ENCODE results near the gene DYNLT2. TPM values are rescaled to one million over a fixed set of nuclear protein-coding genes. Genes with fewer than 3 reads are reported as not detected.
A peak's percentile ranks its signal among the peaks of the same experiment; 100 is the strongest.

The DYNLT2 gene
- total and polyA plus RNA-seq, 2 experiments from 2014 or later: 0.51 to 1.5 TPM

- Histone ChIP-seq H3K27me3 (replicated peaks; ENCODE audit: insufficient read depth) (no peaks in the 10 kb centered on the region), H2AFZ (no peak overlapping the region), H3K9ac (no peak overlapping the region), H3K4me1 (ENCODE audit: insufficient read depth) (no peaks in the 10 kb centered on the region; the same call in 1 of the 2 replicates), H3K9me3 (ENCODE audit: low read depth) (no peaks in the 10 kb centered on the region), H3K27ac (no peak overlapping the region), H3F3A (ENCODE audit: insufficient read depth) (0 out of 2 replicates have a peak, but pooled peaks cover 8% of the 10 kb centered on the region), H3K4me2 (ENCODE audit: unreplicated experiment) (no peak overlapping the region), H3K4me3 (no peak overlapping the region), H3K79me2 (ENCODE audit: insufficient read depth) (no peaks in the 10 kb centered on the region), H3K36me3 (ENCODE audit: low read depth) (no peaks in the 10 kb centered on the region), H3K9me2 (ENCODE audit: insufficient read depth) (no peaks in the 10 kb centered on the region), H4K20me1 (ENCODE audit: insufficient read depth) (no peaks in the 10 kb centered on the region)
- TF ChIP-seq EZH2phosphoT487 (IDR thresholded peaks at IDR 0.05; ENCODE audit: insufficient read depth, low read depth): no peak
- no peak for TF ChIP-seq EZH2 (IDR thresholded peaks at IDR 0.05; ENCODE audit: insufficient read depth, poor library complexity, severe bottlenecking)
- WGBS, 2 experiments (ENCODE audit: low coverage in 1 of 2, low lambda C conversion rate in 2 of 2, missing lambda C conversion rate in 2 of 2): 76 to 77% methylated on average over 10 of the region's 10 CpGs
- in situ Hi-C loops (cut with MboI): loop anchor here (10.0 kb wide), 1 partner anchor 731 kb away; no protein-coding TSS in a partner anchor
- DNase-seq: no peak
These were observed 42.0 kb upstream of the DYNLT2 start for GRCh38 chr6:169793408-169793807.

- Histone ChIP-seq H3K36me3 (ENCODE audit: low read depth) (no peaks in the 10 kb centered on the region), H3F3A (ENCODE audit: insufficient read depth) (0 out of 2 replicates have a peak, but pooled peaks cover 8% of the 10 kb centered on the region), H3K9me2 (ENCODE audit: insufficient read depth) (no peaks in the 10 kb centered on the region), H3K9me3 (ENCODE audit: low read depth) (no peaks in the 10 kb centered on the region), H3K27ac (no peak overlapping the region), H3K4me1 (ENCODE audit: insufficient read depth) (no peaks in the 10 kb centered on the region; the same call in 1 of the 2 replicates), H2AFZ (no peak overlapping the region), H3K79me2 (ENCODE audit: insufficient read depth) (no peaks in the 10 kb centered on the region), H3K4me2 (ENCODE audit: unreplicated experiment) (no peak overlapping the region), H3K9ac (no peak overlapping the region), H3K27me3 (replicated peaks; ENCODE audit: insufficient read depth) (no peaks in the 10 kb centered on the region), H4K20me1 (ENCODE audit: insufficient read depth) (no peaks in the 10 kb centered on the region), H3K4me3 (no peak overlapping the region)
- WGBS, 2 experiments (ENCODE audit: low coverage in 1 of 2, low lambda C conversion rate in 2 of 2, missing lambda C conversion rate in 2 of 2): 87 to 89% methylated on average over 21 of the region's 21 CpGs
- DNase-seq: no peak
- TF ChIP-seq EZH2phosphoT487 (IDR thresholded peaks at IDR 0.05; ENCODE audit: insufficient read depth, low read depth): no peak
- no peak for TF ChIP-seq EZH2 (IDR thresholded peaks at IDR 0.05; ENCODE audit: insufficient read depth, poor library complexity, severe bottlenecking)
- in situ Hi-C loops (cut with MboI): loop anchor here (10.0 kb wide), 1 partner anchor 732 kb away; no protein-coding TSS in a partner anchor
These were observed 41.1 kb upstream of the DYNLT2 start for GRCh38 chr6:169792306-169793015.

- no peak overlapping the region for H3K4me3 ChIP-seq
- no peaks in the 10 kb centered on the region for H3K9me3 ChIP-seq (ENCODE audit: low read depth)
- H3K9me2 ChIP-seq (ENCODE audit: insufficient read depth): no peaks in the 10 kb centered on the region
- H3K27ac ChIP-seq: no peak overlapping the region
- 0 out of 2 replicates have a peak, but pooled peaks cover 8% of the 10 kb centered on the region for H3F3A ChIP-seq (ENCODE audit: insufficient read depth)
- no peak overlapping the region for H3K4me2 ChIP-seq (ENCODE audit: unreplicated experiment)
- no peak for TF ChIP-seq EZH2 (IDR thresholded peaks at IDR 0.05; ENCODE audit: insufficient read depth, poor library complexity, severe bottlenecking)
- no peak for TF ChIP-seq EZH2phosphoT487 (IDR thresholded peaks at IDR 0.05; ENCODE audit: insufficient read depth, low read depth)
- H3K27me3 ChIP-seq (replicated peaks; ENCODE audit: insufficient read depth): no peaks in the 10 kb centered on the region
- no peak for DNase-seq
- WGBS, 2 experiments (ENCODE audit: low coverage in 1 of 2, low lambda C conversion rate in 2 of 2, missing lambda C conversion rate in 2 of 2): 92 to 99% methylated on average over 6 of the region's 6 CpGs
- H3K4me1 ChIP-seq (ENCODE audit: insufficient read depth): no peaks in the 10 kb centered on the region; the same call in 1 of the 2 replicates
- H4K20me1 ChIP-seq (ENCODE audit: insufficient read depth): no peaks in the 10 kb centered on the region
- in situ Hi-C loops (cut with MboI): loop anchor here (10.0 kb wide), 1 partner anchor 733 kb away; no protein-coding TSS in a partner anchor
- H3K36me3 ChIP-seq (ENCODE audit: low read depth): no peaks in the 10 kb centered on the region
- no peak overlapping the region for H2AFZ ChIP-seq
- no peak overlapping the region for H3K9ac ChIP-seq
- H3K79me2 ChIP-seq (ENCODE audit: insufficient read depth): no peaks in the 10 kb centered on the region
These were observed 40.4 kb upstream of the DYNLT2 start for GRCh38 chr6:169791721-169792131.

GRCh38 chr6:169789944-169790927 is 38.9 kb upstream of the DYNLT2 start:
- H3K4me1 ChIP-seq (ENCODE audit: insufficient read depth): no peaks in the 10 kb centered on the region; the same call in 1 of the 2 replicates

More at GRCh38 chr6:169789944-169790927, 38.9 kb upstream of the DYNLT2 start:
- peak; percentile 92 for DNase-seq
- peak overlapping the region; percentile 94 for H3K4me2 ChIP-seq (ENCODE audit: unreplicated experiment)
- H3K9ac ChIP-seq: peak overlapping the region; percentile 73
- TF ChIP-seq EZH2 (IDR thresholded peaks at IDR 0.05; ENCODE audit: insufficient read depth, poor library complexity, severe bottlenecking): no peak
- TF ChIP-seq EZH2phosphoT487 (IDR thresholded peaks at IDR 0.05; ENCODE audit: insufficient read depth, low read depth): no peak
- 0 out of 2 replicates have a peak, but pooled peaks cover 8% of the 10 kb centered on the region for H3F3A ChIP-seq (ENCODE audit: insufficient read depth)
- H3K27me3 ChIP-seq (replicated peaks; ENCODE audit: insufficient read depth): no peaks in the 10 kb centered on the region
- H3K4me3 ChIP-seq: peak overlapping the region; percentile 75
- H3K9me2 ChIP-seq (ENCODE audit: insufficient read depth): no peaks in the 10 kb centered on the region
- H3K36me3 ChIP-seq (ENCODE audit: low read depth): no peaks in the 10 kb centered on the region
- peak overlapping the region; percentile 98 for H2AFZ ChIP-seq
- in situ Hi-C loops (cut with MboI): loop anchor here (10.0 kb wide), 1 partner anchor 735 kb away; no protein-coding TSS in a partner anchor
- H3K9me3 ChIP-seq (ENCODE audit: low read depth): no peaks in the 10 kb centered on the region
- no peaks in the 10 kb centered on the region for H3K79me2 ChIP-seq (ENCODE audit: insufficient read depth)
- no peaks in the 10 kb centered on the region for H4K20me1 ChIP-seq (ENCODE audit: insufficient read depth)
- 1 to 2% methylated on average over 61 of the region's 61 CpGs for WGBS, 2 experiments (ENCODE audit: low coverage in 1 of 2, low lambda C conversion rate in 2 of 2, missing lambda C conversion rate in 2 of 2)
- H3K27ac ChIP-seq: peak overlapping the region; percentile 37

Data from GM23248 (cell line).